Body of pancreas (tissue), 4 donors: ENCODE results near the gene MAD1L1.

ENCODE experiments used
- POLR2A ChIP-seq, 3 donors: fragments of 450-650 bp; IDR thresholded peaks; one replicate each; pipeline ENCODE4 v1.6.1; 2016; ENCODE audit warnings: antibody characterized with exemption in 3 of 3, mild to moderate bottlenecking in 2 of 3
- TF ChIP-seq, protein P1 (sequence below), 7 experiments: fragments of 450-650 bp in 4 of 7; fragments of 200-600 bp in 3 of 7; sonication (generic) in 3 of 7; IDR thresholded peaks; one replicate each; pipeline ENCODE4 v1.5.1; 2016 to 2019; ENCODE audit warnings: antibody characterized with exemption in 7 of 7

DNA sequence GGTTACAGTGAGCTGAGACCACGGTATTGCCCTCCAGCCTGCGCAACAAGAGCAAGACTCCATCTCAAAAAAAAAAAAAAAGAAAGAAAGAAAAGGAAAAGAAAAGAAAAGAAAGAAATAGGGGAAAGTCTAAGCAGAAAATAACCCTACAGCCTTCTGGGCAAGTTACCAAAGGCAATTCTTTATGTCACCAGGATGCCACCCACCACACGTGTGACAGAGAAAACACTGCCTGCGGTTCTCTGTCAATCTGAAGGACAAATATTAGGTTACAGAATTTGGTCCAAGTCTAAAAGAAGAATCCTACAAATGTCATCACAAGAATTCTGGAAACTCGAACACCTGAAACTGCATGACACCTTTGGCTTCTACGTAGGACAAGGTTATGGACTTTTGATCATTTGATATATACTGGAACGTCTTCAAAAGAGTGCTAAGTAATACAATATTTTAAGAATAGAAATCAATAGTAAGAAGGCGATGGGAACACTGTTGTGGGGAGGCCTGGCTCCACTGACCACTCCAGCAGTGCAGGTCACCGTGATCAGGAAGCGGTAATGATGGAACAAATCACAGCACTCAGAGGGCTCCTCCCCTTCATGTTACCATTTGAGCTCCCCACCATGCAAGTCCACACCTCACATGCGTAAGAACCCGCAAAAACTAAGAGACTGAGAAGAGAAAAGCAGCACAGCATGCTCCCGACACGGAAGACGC lies 75.8 kb downstream of the MAD1L1 start:
- TF ChIP-seq, protein P1, sequence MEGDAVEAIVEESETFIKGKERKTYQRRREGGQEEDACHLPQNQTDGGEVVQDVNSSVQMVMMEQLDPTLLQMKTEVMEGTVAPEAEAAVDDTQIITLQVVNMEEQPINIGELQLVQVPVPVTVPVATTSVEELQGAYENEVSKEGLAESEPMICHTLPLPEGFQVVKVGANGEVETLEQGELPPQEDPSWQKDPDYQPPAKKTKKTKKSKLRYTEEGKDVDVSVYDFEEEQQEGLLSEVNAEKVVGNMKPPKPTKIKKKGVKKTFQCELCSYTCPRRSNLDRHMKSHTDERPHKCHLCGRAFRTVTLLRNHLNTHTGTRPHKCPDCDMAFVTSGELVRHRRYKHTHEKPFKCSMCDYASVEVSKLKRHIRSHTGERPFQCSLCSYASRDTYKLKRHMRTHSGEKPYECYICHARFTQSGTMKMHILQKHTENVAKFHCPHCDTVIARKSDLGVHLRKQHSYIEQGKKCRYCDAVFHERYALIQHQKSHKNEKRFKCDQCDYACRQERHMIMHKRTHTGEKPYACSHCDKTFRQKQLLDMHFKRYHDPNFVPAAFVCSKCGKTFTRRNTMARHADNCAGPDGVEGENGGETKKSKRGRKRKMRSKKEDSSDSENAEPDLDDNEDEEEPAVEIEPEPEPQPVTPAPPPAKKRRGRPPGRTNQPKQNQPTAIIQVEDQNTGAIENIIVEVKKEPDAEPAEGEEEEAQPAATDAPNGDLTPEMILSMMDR (IDR thresholded peaks at IDR 0.05): no peak
- TF ChIP-seq POLR2A (IDR thresholded peaks at IDR 0.05): no peak
